GM19372 (cell line): ENCODE data around the gene CYTL1.
"Not testable (repeated sequence)": the region's sequence is repeated elsewhere in the genome, so short reads cannot be mapped to it uniquely, and the experiment has no call there.

ENCODE experiments used
- ATAC-seq: cut with Tn5 transposase; IDR thresholded peaks from one replicate; pipeline ENCODE4 v1.9.1; 2021; ENCODE audit warnings: mild to moderate bottlenecking, low read depth, moderate library complexity; ENCODE audit not compliant: unreplicated experiment

Gene CYTL1

GRCh38 chr4:5003918-5004317, 15.3 kb downstream of the CYTL1 start:
- no peak for ATAC-seq

GRCh38 chr4:5003372-5003857, 15.8 kb downstream of the CYTL1 start:
- no peak for ATAC-seq

- not testable (repeated sequence) for ATAC-seq
These were observed 17.6 kb downstream of the CYTL1 start for GRCh38 chr4:5001641-5002040.

- ATAC-seq: not testable (repeated sequence)
These were observed 22.3 kb downstream of the CYTL1 start for GRCh38 chr4:4996935-4997334.

GRCh38 chr4:4995908-4996265, 23.4 kb downstream of the CYTL1 start:
- ATAC-seq: no peak

- peak; percentile 71 for ATAC-seq
These were observed 24.0 kb downstream of the CYTL1 start for GRCh38 chr4:4995103-4995907.

GRCh38 chr4:4994312-4995097, 24.8 kb downstream of the CYTL1 start:
- ATAC-seq: no peak

GRCh38 chr4:4992833-4993232, 26.4 kb downstream of the CYTL1 start:
- ATAC-seq: no peak

- ATAC-seq: no peak
These were observed 27.6 kb downstream of the CYTL1 start for GRCh38 chr4:4991541-4992099.

GRCh38 chr4:4990857-4991540, 28.3 kb downstream of the CYTL1 start:
- ATAC-seq: no peak

GRCh38 chr4:4990329-4990728, 28.9 kb downstream of the CYTL1 start:
- ATAC-seq: no peak

GRCh38 chr4:4989083-4989622, 30.1 kb downstream of the CYTL1 start:
- no peak for ATAC-seq

GRCh38 chr4:4987656-4988055, 31.6 kb downstream of the CYTL1 start:
- no peak for ATAC-seq

- ATAC-seq: no peak
These were observed 32.4 kb downstream of the CYTL1 start for GRCh38 chr4:4986841-4987240.

GRCh38 chr4:4985844-4986243, 33.4 kb downstream of the CYTL1 start:
- ATAC-seq: no peak

GRCh38 chr4:4985036-4985435, 34.2 kb downstream of the CYTL1 start:
- ATAC-seq: no peak

GRCh38 chr4:4984186-4984585, 35.1 kb downstream of the CYTL1 start:
- ATAC-seq: no peak

- ATAC-seq: no peak
These were observed 37.4 kb downstream of the CYTL1 start for GRCh38 chr4:4981827-4982226.

GRCh38 chr4:4981427-4981826, 37.8 kb downstream of the CYTL1 start:
- ATAC-seq: no peak

- no peak for ATAC-seq
These were observed 38.5 kb downstream of the CYTL1 start for GRCh38 chr4:4980621-4981230.
